Cardiac fibroblast (primary cell): Measurements from ENCODE around the gene UBE2E2.
A peak's percentile ranks its signal among the peaks of the same experiment; 100 is the strongest.
"Not testable (repeated sequence)": the region's sequence is repeated elsewhere in the genome, so short reads cannot be mapped to it uniquely, and the experiment has no call there.

Source experiments
- DNase-seq, 2 donors: peaks; one replicate each; pipeline versions ENCODE4 v3.0.0 to v3.0.0-alpha.2; 2010; ENCODE audit warnings: low read depth in 2 of 2
- H3K4me3 ChIP-seq, 2 donors: replicated peaks in 1 of 2; 1 replicate in 1 of 2; 2 replicates in 1 of 2; pipeline ENCODE4 v1.5.1; 2011; ENCODE audit warnings: low read depth in 2 of 2, low read length in 2 of 2, mild to moderate bottlenecking in 2 of 2, moderate library complexity in 1 of 2
- CTCF ChIP-seq: IDR thresholded peaks from one replicate; pipeline ENCODE4 v1.5.1; 2011; ENCODE audit warnings: low read depth, mild to moderate bottlenecking, low read length, inconsistent platforms

UBE2E2 gene

GRCh38 chr3:23172059-23172458 is 31.1 kb upstream of the UBE2E2 start:
- H3K4me3 ChIP-seq = no peak overlapping the region
- TF ChIP-seq CTCF = no peak
- no peak for DNase-seq

GRCh38 chr3:23174426-23175039 is 28.6 kb upstream of the UBE2E2 start:
- TF ChIP-seq CTCF = no peak
- H3K4me3 ChIP-seq = no peak overlapping the region
- peak; percentile 11 to 55 for DNase-seq

GRCh38 chr3:23175341-23176083 is 27.6 kb upstream of the UBE2E2 start:
- no peak overlapping the region for H3K4me3 ChIP-seq
- TF ChIP-seq CTCF = no peak
- DNase-seq = peak; percentile 10 to 55

GRCh38 chr3:23176839-23177238 is 26.3 kb upstream of the UBE2E2 start:
- not testable (repeated sequence) for H3K4me3 ChIP-seq, DNase-seq

- no peak for TF ChIP-seq CTCF
- H3K4me3 ChIP-seq = no peak overlapping the region
- no peak for DNase-seq
These were observed 20.1 kb upstream of the UBE2E2 start for GRCh38 chr3:23182996-23183513.

GRCh38 chr3:23183731-23184130 is 19.4 kb upstream of the UBE2E2 start:
- DNase-seq = peak; percentile 75 to 77
- peak; percentile 56 for TF ChIP-seq CTCF
- H3K4me3 ChIP-seq = no peak overlapping the region

GRCh38 chr3:23185861-23186260 is 17.3 kb upstream of the UBE2E2 start:
- no peak for TF ChIP-seq CTCF
- DNase-seq = no peak
- no peak overlapping the region for H3K4me3 ChIP-seq
